ENCODE measurements around the gene LAMA4. TPM values are rescaled to one million over a fixed set of nuclear protein-coding genes. Genes with fewer than 3 reads are reported as not detected.

LAMA4 gene
- total RNA-seq, 1 experiment from 2014 or later, result 11.9 TPM

- Histone ChIP-seq H3K36me3 (ENCODE audit: control insufficient read depth, insufficient read depth, low read length) (no peaks in the 10 kb centered on the region), H3K4me3 (ENCODE audit: low read depth in 2 of 2, low read length in 2 of 2) (no peak overlapping the region), H3K9me3 (ENCODE audit: control insufficient read depth, insufficient read depth, low read depth, low read length) (no peaks in the 10 kb centered on the region; the same call in 1 of the 2 replicates), H3K27ac (ENCODE audit: low read length) (peak overlapping the region; percentile 58; the same call in 1 of the 2 replicates), H3K4me1 (ENCODE audit: control insufficient read depth, insufficient read depth, low read length) (peaks cover 36% of the 10 kb centered on the region), H3K27me3 (ENCODE audit: control insufficient read depth, insufficient read depth, low read length) (no peaks in the 10 kb centered on the region)
- intact Hi-C loops (cut with micrococcal nuclease; ENCODE audit: unreplicated experiment) (no loop called here), in situ Hi-C loops (cut with HindIII; ENCODE audit: low pct_unique_long_range_greater_than_20kb, low sequenced_read_pairs) (no loop called here)
- ChIA-PET CTCF (no interaction called here), POLR2A (no interaction called here)
- DNase-seq (ENCODE audit: low read depth, low spot score) (no peak), ATAC-seq (no peak)
- no TSS peak for BruUV-seq (replicated peaks)
- TF ChIP-seq CTCF (IDR thresholded peaks at IDR 0.05) (no peak), SIN3A (IDR thresholded peaks at IDR 0.05; ENCODE audit: borderline replicate concordance, insufficient read depth, low read depth, low read length) (no peak), POLR2AphosphoS5 (IDR thresholded peaks at IDR 0.05; ENCODE audit: low read depth, low read length) (no peak), TCF7L2 (IDR thresholded peaks at IDR 0.05; ENCODE audit: low read depth, low read length) (no peak)
- TF ChIP-seq, protein P1, sequence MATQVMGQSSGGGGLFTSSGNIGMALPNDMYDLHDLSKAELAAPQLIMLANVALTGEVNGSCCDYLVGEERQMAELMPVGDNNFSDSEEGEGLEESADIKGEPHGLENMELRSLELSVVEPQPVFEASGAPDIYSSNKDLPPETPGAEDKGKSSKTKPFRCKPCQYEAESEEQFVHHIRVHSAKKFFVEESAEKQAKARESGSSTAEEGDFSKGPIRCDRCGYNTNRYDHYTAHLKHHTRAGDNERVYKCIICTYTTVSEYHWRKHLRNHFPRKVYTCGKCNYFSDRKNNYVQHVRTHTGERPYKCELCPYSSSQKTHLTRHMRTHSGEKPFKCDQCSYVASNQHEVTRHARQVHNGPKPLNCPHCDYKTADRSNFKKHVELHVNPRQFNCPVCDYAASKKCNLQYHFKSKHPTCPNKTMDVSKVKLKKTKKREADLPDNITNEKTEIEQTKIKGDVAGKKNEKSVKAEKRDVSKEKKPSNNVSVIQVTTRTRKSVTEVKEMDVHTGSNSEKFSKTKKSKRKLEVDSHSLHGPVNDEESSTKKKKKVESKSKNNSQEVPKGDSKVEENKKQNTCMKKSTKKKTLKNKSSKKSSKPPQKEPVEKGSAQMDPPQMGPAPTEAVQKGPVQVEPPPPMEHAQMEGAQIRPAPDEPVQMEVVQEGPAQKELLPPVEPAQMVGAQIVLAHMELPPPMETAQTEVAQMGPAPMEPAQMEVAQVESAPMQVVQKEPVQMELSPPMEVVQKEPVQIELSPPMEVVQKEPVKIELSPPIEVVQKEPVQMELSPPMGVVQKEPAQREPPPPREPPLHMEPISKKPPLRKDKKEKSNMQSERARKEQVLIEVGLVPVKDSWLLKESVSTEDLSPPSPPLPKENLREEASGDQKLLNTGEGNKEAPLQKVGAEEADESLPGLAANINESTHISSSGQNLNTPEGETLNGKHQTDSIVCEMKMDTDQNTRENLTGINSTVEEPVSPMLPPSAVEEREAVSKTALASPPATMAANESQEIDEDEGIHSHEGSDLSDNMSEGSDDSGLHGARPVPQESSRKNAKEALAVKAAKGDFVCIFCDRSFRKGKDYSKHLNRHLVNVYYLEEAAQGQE (IDR thresholded peaks at IDR 0.05; ENCODE audit: insufficient read depth in 1 of 2, low read depth in 2 of 2, low read length in 1 of 2), result no peak
Observed at GRCh38 chr6:112206110-112206458, 48.3 kb downstream of the LAMA4 start.

DNA sequence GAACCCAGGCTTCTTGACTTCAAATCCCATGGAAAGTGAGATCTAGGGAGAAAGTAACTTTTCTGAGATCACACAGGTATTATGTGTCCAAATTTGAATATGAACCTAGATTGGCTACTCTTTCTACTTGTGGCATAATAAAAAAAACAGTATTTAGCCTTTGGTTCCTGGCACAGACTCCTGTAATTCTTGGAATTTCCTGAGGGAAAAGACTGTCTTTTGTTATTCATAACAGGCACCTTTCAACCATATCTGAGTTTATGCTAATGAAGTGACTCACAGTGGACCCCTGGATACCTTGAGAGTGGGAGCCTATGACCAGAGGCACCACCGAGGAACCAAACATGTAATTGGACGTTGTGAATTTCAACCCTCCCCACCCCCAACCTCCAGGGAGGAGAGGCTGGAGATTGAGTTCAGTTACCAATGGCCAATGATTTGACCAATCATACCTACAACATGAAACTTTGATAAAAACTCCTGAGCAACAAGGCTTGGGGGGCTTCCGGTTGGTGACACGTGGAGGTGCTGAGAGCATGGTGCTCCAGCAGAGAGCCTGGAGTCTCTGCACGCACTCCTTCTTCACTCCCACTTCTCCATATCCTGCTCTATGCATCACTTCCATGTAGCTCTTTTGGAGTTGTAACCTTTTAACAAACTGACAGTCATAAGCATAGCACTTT is 48.8 kb downstream of the LAMA4 start:
- in situ Hi-C loops (cut with HindIII; ENCODE audit: low pct_unique_long_range_greater_than_20kb, low sequenced_read_pairs), result no loop called here
- intact Hi-C loops (cut with micrococcal nuclease; ENCODE audit: unreplicated experiment), result no loop called here
- no peak for DNase-seq (ENCODE audit: low read depth, low spot score)
- no TSS peak for BruUV-seq (replicated peaks)
- Histone ChIP-seq H3K36me3 (ENCODE audit: control insufficient read depth, insufficient read depth, low read length) (no peaks in the 10 kb centered on the region), H3K27ac (ENCODE audit: low read length) (peak overlapping the region; percentile 58; the same call in 1 of the 2 replicates), H3K9me3 (ENCODE audit: control insufficient read depth, insufficient read depth, low read depth, low read length) (no peaks in the 10 kb centered on the region; the same call in 1 of the 2 replicates), H3K4me3 (ENCODE audit: low read depth in 2 of 2, low read length in 2 of 2) (no peak overlapping the region), H3K4me1 (ENCODE audit: control insufficient read depth, insufficient read depth, low read length) (peaks cover 36% of the 10 kb centered on the region), H3K27me3 (ENCODE audit: control insufficient read depth, insufficient read depth, low read length) (no peaks in the 10 kb centered on the region)
- TF ChIP-seq TCF7L2 (IDR thresholded peaks at IDR 0.05; ENCODE audit: low read depth, low read length) (no peak), CTCF (IDR thresholded peaks at IDR 0.05) (no peak)
- ChIA-PET CTCF (no interaction called here), POLR2A (no interaction called here)
- no peak for ATAC-seq

Measured in Panc1 (cell line).